ENCODE data around the gene TCERG1L. TPM values are rescaled to one million over a fixed set of nuclear protein-coding genes. Genes with fewer than 3 reads are reported as not detected.

TCERG1L gene
- total RNA-seq, 2 donors from 2014 or later: 1.6 to 4.5 TPM

DNA sequence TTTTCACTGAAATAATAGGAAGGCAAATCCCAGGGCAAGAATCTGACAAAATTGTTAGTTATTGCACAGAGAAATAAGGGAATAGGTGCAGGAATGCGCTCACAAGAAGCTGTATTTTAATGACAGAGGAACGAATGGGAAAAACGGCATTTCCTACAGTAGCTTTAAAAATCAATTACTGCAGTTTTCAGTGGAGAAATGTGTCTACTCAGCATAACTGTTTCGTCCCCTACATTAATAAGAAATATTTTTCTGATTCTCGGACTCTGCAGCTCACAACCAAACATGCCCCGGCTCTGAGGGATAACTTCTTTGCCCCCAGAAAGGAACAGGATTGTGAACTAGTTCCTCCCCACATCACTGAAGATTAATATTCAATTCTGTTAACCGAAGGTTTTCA is 44.9 kb upstream of the TCERG1L start:
- no peak overlapping the region for H3K4me3 ChIP-seq (ENCODE audit: low read length)

GRCh38 chr10:131355881-131356280 is 44.4 kb upstream of the TCERG1L start:
- H3K27me3 ChIP-seq (ENCODE audit: control insufficient read depth, insufficient read depth, low read length, poor library complexity, severe bottlenecking): no peaks in the 10 kb centered on the region
- no peak overlapping the region for H3K4me3 Mint-ChIP-seq
- H3K4me1 Mint-ChIP-seq: no peaks in the 10 kb centered on the region
- no peaks in the 10 kb centered on the region for H3K9me3 Mint-ChIP-seq
- no peak overlapping the region for H3K27ac Mint-ChIP-seq
- no peaks in the 10 kb centered on the region for H3K4me1 ChIP-seq (ENCODE audit: control insufficient read depth, insufficient read depth, low read length)
- DNase-seq: no peak
- no peaks in the 10 kb centered on the region for H3K27me3 Mint-ChIP-seq (ENCODE audit: insufficient read depth)
- no peaks in the 10 kb centered on the region for H3K36me3 Mint-ChIP-seq (ENCODE audit: low read depth)
- no peaks in the 10 kb centered on the region for H3K36me3 ChIP-seq (ENCODE audit: control insufficient read depth, insufficient read depth, low read length)
- WGBS, 2 experiments (ENCODE audit: insufficient coverage in 1 of 2, insufficient read length in 1 of 2): 88 to 93% methylated on average over 4 of the region's 4 CpGs
- no peaks in the 10 kb centered on the region for H3K9me3 ChIP-seq (ENCODE audit: control insufficient read depth, low read length)
- no peak overlapping the region for H3K4me3 ChIP-seq (ENCODE audit: low read length)
- H3K27ac ChIP-seq (ENCODE audit: low read depth, low read length): no peak overlapping the region
- no peak for TF ChIP-seq CTCF (conservative IDR thresholded peaks at IDR 0.05)
- H3K9ac ChIP-seq (ENCODE audit: extremely low read depth, low read length, poor library complexity, severe bottlenecking): no peak overlapping the region

More for the DNA sequence above, 44.9 kb upstream of the TCERG1L start:
- Histone ChIP-seq H3K27me3 (ENCODE audit: control insufficient read depth, insufficient read depth, low read length, poor library complexity, severe bottlenecking) (no peaks in the 10 kb centered on the region), H3K4me1 (ENCODE audit: control insufficient read depth, insufficient read depth, low read length) (no peaks in the 10 kb centered on the region), H3K36me3 (ENCODE audit: control insufficient read depth, insufficient read depth, low read length) (no peaks in the 10 kb centered on the region), H3K9me3 (ENCODE audit: control insufficient read depth, low read length) (no peaks in the 10 kb centered on the region), H3K9ac (ENCODE audit: extremely low read depth, low read length, poor library complexity, severe bottlenecking) (no peak overlapping the region), H3K27ac (ENCODE audit: low read depth, low read length) (no peak overlapping the region)
- H3K27ac Mint-ChIP-seq: no peak overlapping the region
- H3K4me1 Mint-ChIP-seq: no peaks in the 10 kb centered on the region
- DNase-seq: no peak
- 90 to 96% methylated on average over 6 to 7 of the region's 7 CpGs for WGBS, 2 experiments (ENCODE audit: insufficient coverage in 1 of 2, insufficient read length in 1 of 2)
- no peaks in the 10 kb centered on the region for H3K27me3 Mint-ChIP-seq (ENCODE audit: insufficient read depth)
- TF ChIP-seq CTCF (conservative IDR thresholded peaks at IDR 0.05): no peak
- no peak overlapping the region for H3K4me3 Mint-ChIP-seq
- no peaks in the 10 kb centered on the region for H3K36me3 Mint-ChIP-seq (ENCODE audit: low read depth)
- H3K9me3 Mint-ChIP-seq: no peaks in the 10 kb centered on the region

DNA sequence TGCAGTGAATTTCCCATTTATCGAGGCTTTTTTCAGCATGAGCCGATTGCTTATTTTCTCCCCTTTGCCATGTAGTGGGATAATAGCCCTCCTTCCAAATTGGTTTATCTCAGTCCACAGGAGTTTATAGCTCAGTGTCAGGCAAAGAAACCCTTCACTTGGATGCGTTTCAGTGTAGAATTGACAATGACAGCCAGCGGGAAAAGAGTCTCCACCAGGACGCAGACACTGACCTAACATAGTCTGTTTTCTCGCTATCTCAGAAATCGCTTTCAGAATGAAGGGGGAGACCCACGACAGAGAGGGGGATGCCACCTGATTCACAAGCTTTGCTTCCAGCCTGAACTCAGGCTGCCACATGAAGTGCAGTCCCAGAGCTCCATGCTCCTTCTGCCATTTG is 43.5 kb upstream of the TCERG1L start:
- Histone ChIP-seq H3K27ac (ENCODE audit: low read depth, low read length) (no peak overlapping the region), H3K9me3 (ENCODE audit: control insufficient read depth, low read length) (no peaks in the 10 kb centered on the region), H3K27me3 (ENCODE audit: control insufficient read depth, insufficient read depth, low read length, poor library complexity, severe bottlenecking) (no peaks in the 10 kb centered on the region), H3K4me3 (ENCODE audit: low read length) (no peak overlapping the region), H3K4me1 (ENCODE audit: control insufficient read depth, insufficient read depth, low read length) (no peaks in the 10 kb centered on the region), H3K36me3 (ENCODE audit: control insufficient read depth, insufficient read depth, low read length) (no peaks in the 10 kb centered on the region), H3K9ac (ENCODE audit: extremely low read depth, low read length, poor library complexity, severe bottlenecking) (no peak overlapping the region)
- Mint-ChIP-seq H3K4me3 (no peak overlapping the region), H3K27me3 (ENCODE audit: insufficient read depth) (no peaks in the 10 kb centered on the region), H3K27ac (no peak overlapping the region), H3K36me3 (ENCODE audit: low read depth) (no peaks in the 10 kb centered on the region), H3K9me3 (no peaks in the 10 kb centered on the region), H3K4me1 (no peaks in the 10 kb centered on the region)
- no peak for TF ChIP-seq CTCF (conservative IDR thresholded peaks at IDR 0.05)
- no peak for DNase-seq
- 88 to 89% methylated on average over 8 of the region's 8 CpGs for WGBS, 2 experiments (ENCODE audit: insufficient coverage in 1 of 2, insufficient read length in 1 of 2)

Measured in endodermal cell (in vitro differentiated cells).